HL-60 (cell line): ENCODE results near the gene EFCAB6.

Experiments used
- DNase-seq, 2 experiments: peaks; one replicate each; pipeline ENCODE4 v3.0.0-alpha.2; 2010 to 2020; ENCODE audit warnings: low read depth in 1 of 2, low spot score in 1 of 2
- H3K27ac ChIP-seq: fragments of 250-450 bp; sonication (Bioruptor Pico); replicated peaks from 2 replicates; pipeline ENCODE4 v1.5.1; 2020; ENCODE audit warnings: mild to moderate bottlenecking, moderate library complexity
- H3K27me3 ChIP-seq: fragments of 250-450 bp; sonication (Bioruptor Pico); 2 replicates; pipeline ENCODE4 v1.5.1; 2021; ENCODE audit warnings: mild to moderate bottlenecking, moderate library complexity; ENCODE audit not compliant: insufficient read depth, poor library complexity, severe bottlenecking
- H3K4me3 ChIP-seq: replicated peaks from 2 replicates; pipeline ENCODE4 v1.5.1; 2011; ENCODE audit warnings: mild to moderate bottlenecking, control low read depth, low read length; ENCODE audit not compliant: insufficient read depth
- GABPA ChIP-seq: IDR thresholded peaks from 2 replicates; pipeline ENCODE4 v1.6.1; 2012; ENCODE audit warnings: low read depth
- POLR2AphosphoS5 ChIP-seq: IDR thresholded peaks from 2 replicates; pipeline ENCODE4 v1.6.1; 2012; ENCODE audit warnings: low read depth
- SPI1 ChIP-seq: IDR thresholded peaks from 2 replicates; pipeline ENCODE4 v1.6.1; 2012; ENCODE audit warnings: low read depth, mild to moderate bottlenecking, borderline replicate concordance
- TF ChIP-seq, protein P1 (sequence below): IDR thresholded peaks from 2 replicates; pipeline ENCODE4 v1.6.1; 2012; ENCODE audit warnings: low read depth; ENCODE audit not compliant: insufficient replicate concordance
- TF ChIP-seq, protein P2 (sequence below): IDR thresholded peaks from one replicate; pipeline ENCODE4 v1.5.1; 2011; ENCODE audit warnings: low read length, control low read depth, inconsistent platforms; ENCODE audit not compliant: insufficient read depth

The EFCAB6 gene

GRCh38 chr22:43847376-43848289 lies 35.5 kb upstream of the EFCAB6 start:
- no peak for TF ChIP-seq GABPA
- TF ChIP-seq, protein P1, sequence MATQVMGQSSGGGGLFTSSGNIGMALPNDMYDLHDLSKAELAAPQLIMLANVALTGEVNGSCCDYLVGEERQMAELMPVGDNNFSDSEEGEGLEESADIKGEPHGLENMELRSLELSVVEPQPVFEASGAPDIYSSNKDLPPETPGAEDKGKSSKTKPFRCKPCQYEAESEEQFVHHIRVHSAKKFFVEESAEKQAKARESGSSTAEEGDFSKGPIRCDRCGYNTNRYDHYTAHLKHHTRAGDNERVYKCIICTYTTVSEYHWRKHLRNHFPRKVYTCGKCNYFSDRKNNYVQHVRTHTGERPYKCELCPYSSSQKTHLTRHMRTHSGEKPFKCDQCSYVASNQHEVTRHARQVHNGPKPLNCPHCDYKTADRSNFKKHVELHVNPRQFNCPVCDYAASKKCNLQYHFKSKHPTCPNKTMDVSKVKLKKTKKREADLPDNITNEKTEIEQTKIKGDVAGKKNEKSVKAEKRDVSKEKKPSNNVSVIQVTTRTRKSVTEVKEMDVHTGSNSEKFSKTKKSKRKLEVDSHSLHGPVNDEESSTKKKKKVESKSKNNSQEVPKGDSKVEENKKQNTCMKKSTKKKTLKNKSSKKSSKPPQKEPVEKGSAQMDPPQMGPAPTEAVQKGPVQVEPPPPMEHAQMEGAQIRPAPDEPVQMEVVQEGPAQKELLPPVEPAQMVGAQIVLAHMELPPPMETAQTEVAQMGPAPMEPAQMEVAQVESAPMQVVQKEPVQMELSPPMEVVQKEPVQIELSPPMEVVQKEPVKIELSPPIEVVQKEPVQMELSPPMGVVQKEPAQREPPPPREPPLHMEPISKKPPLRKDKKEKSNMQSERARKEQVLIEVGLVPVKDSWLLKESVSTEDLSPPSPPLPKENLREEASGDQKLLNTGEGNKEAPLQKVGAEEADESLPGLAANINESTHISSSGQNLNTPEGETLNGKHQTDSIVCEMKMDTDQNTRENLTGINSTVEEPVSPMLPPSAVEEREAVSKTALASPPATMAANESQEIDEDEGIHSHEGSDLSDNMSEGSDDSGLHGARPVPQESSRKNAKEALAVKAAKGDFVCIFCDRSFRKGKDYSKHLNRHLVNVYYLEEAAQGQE = no peak
- Histone ChIP-seq H3K4me3 (no peak overlapping the region), H3K27ac (no peak overlapping the region), H3K27me3 (peaks cover 6% of the 10 kb centered on the region)
- DNase-seq = no peak

DNA sequence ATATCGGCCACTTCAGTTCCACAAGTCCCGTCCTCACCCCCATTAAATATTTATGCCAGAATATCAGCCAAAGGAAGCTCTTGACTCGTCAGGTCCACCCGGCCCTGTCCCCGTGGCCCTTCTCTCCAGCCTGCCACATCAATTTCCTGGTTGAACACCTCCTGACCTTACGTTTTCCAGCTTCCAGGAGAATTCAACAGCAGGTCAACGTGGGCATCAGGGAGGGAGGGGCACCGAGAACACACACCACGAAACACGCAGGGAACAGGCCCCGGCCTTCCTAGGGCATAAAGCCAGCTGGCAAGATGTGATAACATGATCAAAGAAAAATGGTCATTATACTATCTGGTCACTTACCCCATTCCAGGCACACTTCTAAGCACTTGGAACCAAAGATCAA lies 34.9 kb upstream of the EFCAB6 start:
- H3K27me3 ChIP-seq = peaks cover 6% of the 10 kb centered on the region
- H3K4me3 ChIP-seq = no peak overlapping the region
- H3K27ac ChIP-seq = no peak overlapping the region
- TF ChIP-seq SPI1 (no peak), GABPA (no peak), POLR2AphosphoS5 (no peak)
- TF ChIP-seq, protein P2, sequence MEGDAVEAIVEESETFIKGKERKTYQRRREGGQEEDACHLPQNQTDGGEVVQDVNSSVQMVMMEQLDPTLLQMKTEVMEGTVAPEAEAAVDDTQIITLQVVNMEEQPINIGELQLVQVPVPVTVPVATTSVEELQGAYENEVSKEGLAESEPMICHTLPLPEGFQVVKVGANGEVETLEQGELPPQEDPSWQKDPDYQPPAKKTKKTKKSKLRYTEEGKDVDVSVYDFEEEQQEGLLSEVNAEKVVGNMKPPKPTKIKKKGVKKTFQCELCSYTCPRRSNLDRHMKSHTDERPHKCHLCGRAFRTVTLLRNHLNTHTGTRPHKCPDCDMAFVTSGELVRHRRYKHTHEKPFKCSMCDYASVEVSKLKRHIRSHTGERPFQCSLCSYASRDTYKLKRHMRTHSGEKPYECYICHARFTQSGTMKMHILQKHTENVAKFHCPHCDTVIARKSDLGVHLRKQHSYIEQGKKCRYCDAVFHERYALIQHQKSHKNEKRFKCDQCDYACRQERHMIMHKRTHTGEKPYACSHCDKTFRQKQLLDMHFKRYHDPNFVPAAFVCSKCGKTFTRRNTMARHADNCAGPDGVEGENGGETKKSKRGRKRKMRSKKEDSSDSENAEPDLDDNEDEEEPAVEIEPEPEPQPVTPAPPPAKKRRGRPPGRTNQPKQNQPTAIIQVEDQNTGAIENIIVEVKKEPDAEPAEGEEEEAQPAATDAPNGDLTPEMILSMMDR = no peak
- TF ChIP-seq, protein P1 = no peak
- DNase-seq = no peak

DNA sequence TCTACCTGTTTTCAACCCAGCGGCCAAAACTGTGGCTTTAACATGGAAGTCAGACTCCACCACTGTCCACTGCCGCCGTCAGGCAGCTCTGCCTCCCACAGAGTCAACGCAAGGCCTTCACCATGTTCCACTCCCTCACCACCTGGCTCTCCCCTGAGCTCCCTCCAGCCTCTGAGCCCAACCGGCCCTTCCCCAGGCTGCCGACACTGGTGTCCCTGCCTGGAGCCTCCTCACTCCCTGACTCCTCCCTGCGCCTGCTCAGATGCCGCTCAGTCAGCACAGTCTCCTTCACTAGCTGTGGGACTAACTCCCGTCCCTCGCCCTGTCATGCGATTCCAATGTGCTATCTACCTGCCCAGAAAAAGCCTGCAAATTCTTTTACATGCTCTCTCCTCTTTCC lies 33.9 kb upstream of the EFCAB6 start:
- peaks cover 6% of the 10 kb centered on the region for H3K27me3 ChIP-seq

More for the DNA sequence above, 33.9 kb upstream of the EFCAB6 start:
- no peak for TF ChIP-seq POLR2AphosphoS5
- TF ChIP-seq, protein P1 = no peak
- TF ChIP-seq GABPA = no peak
- no peak for TF ChIP-seq SPI1
- TF ChIP-seq, protein P2 = no peak
- Histone ChIP-seq H3K4me3 (no peak overlapping the region), H3K27ac (no peak overlapping the region)
- DNase-seq = no peak
